ENCODE data around the gene PFDN1.

DNA sequence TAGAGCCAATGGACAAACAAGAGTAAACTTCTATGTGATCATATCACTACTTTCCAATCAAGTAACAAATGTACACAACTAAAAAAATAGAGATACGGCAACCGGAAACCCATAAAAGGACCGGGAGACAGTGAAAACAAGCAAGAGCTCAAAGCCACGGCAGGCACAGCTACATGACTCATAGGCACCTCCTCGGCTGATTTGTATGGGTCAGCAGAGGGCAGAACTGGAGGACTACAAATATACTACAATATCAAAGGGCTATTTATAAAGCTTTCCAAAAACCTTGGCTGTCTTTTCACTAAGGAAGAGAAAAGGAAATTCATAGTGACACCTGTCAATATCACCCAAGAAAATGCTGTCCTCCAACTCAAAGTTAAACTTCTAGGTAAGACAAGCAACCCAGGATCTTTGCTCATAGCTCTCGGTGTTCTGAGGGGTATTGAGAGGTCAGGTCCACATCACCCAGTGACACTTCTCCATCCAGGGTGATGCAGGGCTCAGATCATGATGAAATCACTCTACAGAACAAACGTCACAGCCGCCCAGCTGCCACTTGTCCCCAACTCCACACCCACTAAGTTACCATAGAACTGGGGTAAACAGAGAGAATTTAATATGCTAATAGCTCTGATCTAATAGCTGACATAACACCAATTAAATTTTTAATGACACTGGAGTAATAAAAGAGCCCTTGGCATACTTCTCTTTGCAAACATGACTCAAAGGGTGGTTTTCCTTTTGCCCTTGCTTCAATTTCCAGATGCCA, 41.3 kb downstream of the PFDN1 start:
- TF ChIP-seq, protein P1, sequence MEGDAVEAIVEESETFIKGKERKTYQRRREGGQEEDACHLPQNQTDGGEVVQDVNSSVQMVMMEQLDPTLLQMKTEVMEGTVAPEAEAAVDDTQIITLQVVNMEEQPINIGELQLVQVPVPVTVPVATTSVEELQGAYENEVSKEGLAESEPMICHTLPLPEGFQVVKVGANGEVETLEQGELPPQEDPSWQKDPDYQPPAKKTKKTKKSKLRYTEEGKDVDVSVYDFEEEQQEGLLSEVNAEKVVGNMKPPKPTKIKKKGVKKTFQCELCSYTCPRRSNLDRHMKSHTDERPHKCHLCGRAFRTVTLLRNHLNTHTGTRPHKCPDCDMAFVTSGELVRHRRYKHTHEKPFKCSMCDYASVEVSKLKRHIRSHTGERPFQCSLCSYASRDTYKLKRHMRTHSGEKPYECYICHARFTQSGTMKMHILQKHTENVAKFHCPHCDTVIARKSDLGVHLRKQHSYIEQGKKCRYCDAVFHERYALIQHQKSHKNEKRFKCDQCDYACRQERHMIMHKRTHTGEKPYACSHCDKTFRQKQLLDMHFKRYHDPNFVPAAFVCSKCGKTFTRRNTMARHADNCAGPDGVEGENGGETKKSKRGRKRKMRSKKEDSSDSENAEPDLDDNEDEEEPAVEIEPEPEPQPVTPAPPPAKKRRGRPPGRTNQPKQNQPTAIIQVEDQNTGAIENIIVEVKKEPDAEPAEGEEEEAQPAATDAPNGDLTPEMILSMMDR (IDR thresholded peaks at IDR 0.05), result no peak
- TF ChIP-seq POLR2A (IDR thresholded peaks at IDR 0.05), result no peak

All from testis (tissue), 2 donors.